T-helper 17 cell (primary cell): ENCODE measurements around the gene FCSK. TPM values are rescaled to one million over a fixed set of nuclear protein-coding genes. Genes with fewer than 3 reads are reported as not detected.
A peak's percentile ranks its signal among the peaks of the same experiment; 100 is the strongest.
"Not testable (repeated sequence)": the region's sequence is repeated elsewhere in the genome, so short reads cannot be mapped to it uniquely, and the experiment has no call there.

ENCODE experiments used
- ATAC-seq: fragments of 150-1000 bp; cut with Tn5 transposase; 2 replicates; pipeline ENCODE4 v1.10.0; 2021; ENCODE audit warnings: mild to moderate bottlenecking, moderate library complexity
- DNase-seq, 3 donors: peaks; one replicate each; pipeline versions ENCODE4 v3.0.0 to v3.0.0-alpha.2; 2020 to 2021
- H3K9me3 ChIP-seq: one replicate; pipeline ENCODE4 v1.7.0; 2013; ENCODE audit warnings: low read length, mild to moderate bottlenecking; ENCODE audit not compliant: control insufficient read depth, poor library complexity, severe bottlenecking
- H3K27ac Mint-ChIP-seq: one replicate; pipeline ENCODE4 v1.8.0; 2022; ENCODE audit warnings: mild to moderate bottlenecking, moderate library complexity, mixed read lengths
- H3K27me3 Mint-ChIP-seq: one replicate; pipeline ENCODE4 v1.8.0; 2022; ENCODE audit warnings: mixed read lengths
- H3K36me3 Mint-ChIP-seq: one replicate; pipeline ENCODE4 v1.8.0; 2022; ENCODE audit warnings: low read depth, mixed read lengths
- H3K4me1 Mint-ChIP-seq: one replicate; pipeline ENCODE4 v1.8.0; 2022; ENCODE audit warnings: mild to moderate bottlenecking, mixed read lengths
- H3K4me3 Mint-ChIP-seq: one replicate; pipeline ENCODE4 v1.8.0; 2022; ENCODE audit warnings: mild to moderate bottlenecking, moderate library complexity, mixed read lengths
- total RNA-seq, 4 donors: library from RNA in 2 of 4; stranded (reverse) in 2 of 4; gene quantifications; one replicate each; pipeline ENCODE4 v1.2.3 and lab custom pipeline; 2022 to 2026

FCSK gene
- total RNA-seq, 2 donors from 2014 or later = 27.1 to 27.7 TPM

- DNase-seq (no peak), ATAC-seq (no peak)
- Mint-ChIP-seq H3K27ac (peak overlapping the region; percentile 94), H3K27me3 (no peaks in the 10 kb centered on the region), H3K4me1 (peaks cover 32% of the 10 kb centered on the region), H3K4me3 (peak overlapping the region; percentile 99), H3K36me3 (peaks cover 5% of the 10 kb centered on the region)
- no peaks in the 10 kb centered on the region for H3K9me3 ChIP-seq
Observed at GRCh38 chr16:70437582-70438557, 16.5 kb upstream of the FCSK start.

DNA sequence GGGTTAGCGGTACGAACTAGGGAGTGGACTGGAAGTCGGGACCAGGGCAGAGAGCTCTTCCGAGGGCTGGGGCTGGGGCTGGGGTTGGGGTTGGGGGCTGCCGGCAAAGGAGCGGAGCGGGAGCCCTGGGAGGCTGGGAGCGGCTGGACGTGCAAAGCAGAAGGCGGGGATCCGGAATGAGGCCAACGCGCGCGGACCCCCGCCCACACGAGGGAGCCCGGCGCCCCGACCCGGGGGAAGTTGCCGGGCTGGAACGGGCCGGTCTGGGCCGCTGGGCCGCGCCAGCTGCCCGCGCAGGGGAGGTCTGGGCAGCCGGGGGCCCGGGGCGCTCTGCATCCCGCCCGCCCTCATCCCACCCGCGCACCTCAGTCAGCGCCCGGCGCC, 15.8 kb upstream of the FCSK start:
- DNase-seq (no peak), ATAC-seq (no peak)
- H3K4me1 Mint-ChIP-seq = peaks cover 26% of the 10 kb centered on the region
- H3K9me3 ChIP-seq = no peaks in the 10 kb centered on the region
- no peaks in the 10 kb centered on the region for H3K27me3 Mint-ChIP-seq
- peak overlapping the region; percentile 94 for H3K27ac Mint-ChIP-seq
- peaks cover 5% of the 10 kb centered on the region for H3K36me3 Mint-ChIP-seq
- H3K4me3 Mint-ChIP-seq = peak overlapping the region; percentile 99

DNA sequence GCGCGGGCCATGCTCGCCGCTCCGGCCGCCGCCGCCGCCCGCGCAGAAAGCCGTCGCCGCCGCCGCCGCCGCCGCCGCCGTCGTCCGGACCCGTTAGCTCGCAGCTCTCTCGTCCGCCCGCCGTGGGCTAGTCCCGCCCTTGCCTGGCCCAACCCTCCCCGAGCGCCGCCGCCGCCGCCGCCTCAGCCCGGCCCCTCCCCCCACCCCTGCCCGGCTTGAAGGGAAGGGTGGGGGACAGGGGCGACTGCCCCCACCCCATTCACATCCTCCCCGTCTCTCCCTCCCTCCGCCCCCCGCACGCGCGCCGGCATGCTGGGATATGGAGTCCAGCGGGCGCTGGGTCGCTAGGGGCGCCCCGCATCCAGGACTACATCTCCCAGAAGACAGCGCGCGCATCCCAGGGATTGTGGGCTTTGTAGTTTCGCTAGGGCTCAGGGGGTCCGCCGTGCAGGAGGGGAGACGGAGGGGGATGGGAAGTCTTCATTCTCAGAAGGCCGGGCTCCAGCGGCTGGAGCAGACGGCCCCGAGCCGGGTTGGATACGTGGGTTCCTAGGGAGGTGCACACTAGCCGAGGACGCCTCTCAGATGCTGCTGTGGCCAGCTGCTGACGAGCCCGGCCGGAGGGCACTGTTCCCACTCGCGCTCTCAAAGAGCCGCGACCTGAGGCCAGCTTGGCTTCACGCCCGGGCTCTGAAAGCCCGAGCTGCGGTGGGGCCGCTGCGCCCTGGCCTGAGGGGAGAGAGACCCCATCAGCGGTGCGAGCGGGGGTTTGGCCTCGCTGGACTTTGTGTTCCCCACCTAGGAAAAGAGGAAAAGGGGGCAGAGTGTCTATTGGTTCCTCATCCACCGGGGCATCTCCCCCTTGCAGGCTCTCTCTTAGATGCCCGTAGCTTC, 15.2 kb upstream of the FCSK start, which contains the start of gene ST3GAL2:
Gene ST3GAL2, minus strand, starts transcription at position 132 of the 894 bp plus-strand sequence. CDS start 40,570 bp downstream, outside the sequence.
- ATAC-seq (peak; percentile 98), DNase-seq (peak; percentile 88 to 92 (median 91))
- peaks cover 5% of the 10 kb centered on the region for H3K36me3 Mint-ChIP-seq
- H3K4me3 Mint-ChIP-seq = peak within 1 kb of the TSS; percentile 99
- H3K4me1 Mint-ChIP-seq = peaks cover 22% of the 10 kb centered on the region
- no peaks in the 10 kb centered on the region for H3K9me3 ChIP-seq
- H3K27ac Mint-ChIP-seq = peak within 1 kb of the TSS; percentile 94
- no peaks in the 10 kb centered on the region for H3K27me3 Mint-ChIP-seq

- no peak overlapping the region for H3K27ac Mint-ChIP-seq
Observed at GRCh38 chr16:70440009-70440692, 14.2 kb upstream of the FCSK start.

GRCh38 chr16:70441406-70441990, 12.9 kb upstream of the FCSK start:
- DNase-seq = no peak
- H3K4me3 Mint-ChIP-seq = no peak overlapping the region
- peaks cover 20% of the 10 kb centered on the region for H3K4me1 Mint-ChIP-seq
- H3K27me3 Mint-ChIP-seq = no peaks in the 10 kb centered on the region
- no peaks in the 10 kb centered on the region for H3K9me3 ChIP-seq
- H3K36me3 Mint-ChIP-seq = peaks cover 5% of the 10 kb centered on the region
- ATAC-seq = no peak
- no peak overlapping the region for H3K27ac Mint-ChIP-seq

More at GRCh38 chr16:70440009-70440692, 14.2 kb upstream of the FCSK start:
- H3K27me3 Mint-ChIP-seq = no peaks in the 10 kb centered on the region
- DNase-seq = no peak
- H3K36me3 Mint-ChIP-seq = peaks cover 5% of the 10 kb centered on the region
- H3K4me1 Mint-ChIP-seq = peaks cover 22% of the 10 kb centered on the region
- peak overlapping the region; percentile 92 for H3K4me3 Mint-ChIP-seq
- no peaks in the 10 kb centered on the region for H3K9me3 ChIP-seq
- no peak for ATAC-seq

- H3K9me3 ChIP-seq = no peaks in the 10 kb centered on the region
- no peak for ATAC-seq
- DNase-seq = no peak
- Mint-ChIP-seq H3K27me3 (no peaks in the 10 kb centered on the region), H3K27ac (no peak overlapping the region), H3K36me3 (peaks cover 5% of the 10 kb centered on the region), H3K4me1 (peaks cover 14% of the 10 kb centered on the region), H3K4me3 (no peak overlapping the region)
Observed at GRCh38 chr16:70442344-70442743, 12.1 kb upstream of the FCSK start.

DNA sequence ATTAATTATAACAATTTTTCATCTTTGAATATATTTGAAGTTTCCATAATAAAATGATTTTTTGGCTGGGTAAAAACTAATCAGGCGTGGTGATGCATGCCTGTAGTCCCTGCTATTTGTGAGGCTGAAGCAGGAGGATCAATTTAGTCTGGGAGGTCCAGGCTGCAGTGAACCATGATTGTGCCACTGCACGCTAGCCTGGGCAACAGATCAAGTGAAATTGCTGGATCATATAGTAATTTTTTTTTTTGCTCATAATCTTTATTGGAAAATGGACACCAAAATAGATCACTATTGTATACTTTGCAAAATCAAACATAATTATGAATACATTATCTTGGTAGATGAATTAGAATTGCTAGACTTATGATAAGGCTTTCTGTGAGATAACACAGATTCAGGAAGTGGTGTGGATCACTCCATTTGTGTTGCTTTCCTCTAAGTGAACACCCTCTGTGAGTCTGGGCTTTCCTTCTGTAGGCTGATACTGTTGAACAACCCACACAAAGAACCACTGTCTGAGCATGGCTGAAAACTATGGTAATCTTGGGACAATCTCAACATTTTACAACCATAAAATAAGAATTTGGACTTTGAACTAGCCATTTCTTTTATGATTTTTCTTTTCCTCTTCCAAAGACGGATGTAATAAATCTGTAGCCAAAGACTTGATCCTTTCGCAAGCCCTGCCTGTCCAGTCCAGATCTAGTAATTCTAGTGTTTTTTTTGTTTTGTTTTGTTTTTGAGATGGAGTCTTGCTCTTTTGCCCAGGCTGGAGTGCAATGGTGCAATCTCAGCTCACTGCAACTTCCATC, 9.9 kb upstream of the FCSK start:
- no peaks in the 10 kb centered on the region for H3K9me3 ChIP-seq
- DNase-seq (no peak), ATAC-seq (no peak)
- H3K27me3 Mint-ChIP-seq = no peaks in the 10 kb centered on the region
- no peak overlapping the region for H3K27ac Mint-ChIP-seq
- no peak overlapping the region for H3K4me3 Mint-ChIP-seq
- H3K4me1 Mint-ChIP-seq = no peaks in the 10 kb centered on the region
- no peaks in the 10 kb centered on the region for H3K36me3 Mint-ChIP-seq

DNA sequence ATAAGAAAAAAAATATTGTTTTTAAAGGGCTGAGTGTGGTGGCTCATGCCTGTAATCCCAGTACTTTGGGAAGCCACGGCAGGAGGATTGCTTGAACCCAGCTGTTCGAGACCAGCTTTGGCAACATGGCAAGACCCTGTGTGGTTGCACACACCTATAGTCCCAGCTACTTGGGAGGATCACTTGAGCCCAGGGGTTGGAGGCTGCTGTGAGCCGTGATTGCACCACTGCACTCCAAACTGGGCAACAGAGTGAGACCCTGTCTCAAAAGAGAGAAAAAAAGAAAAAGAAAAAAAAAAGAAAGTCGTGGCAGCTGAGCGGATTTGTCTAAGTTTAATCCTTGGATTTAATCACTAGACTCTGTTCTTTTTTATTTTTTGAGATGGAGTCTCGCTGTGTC, 6.3 kb upstream of the FCSK start:
- no peaks in the 10 kb centered on the region for H3K36me3 Mint-ChIP-seq
- H3K4me3 Mint-ChIP-seq = no peak overlapping the region
- peaks cover 4% of the 10 kb centered on the region for H3K4me1 Mint-ChIP-seq
- H3K9me3 ChIP-seq = no peaks in the 10 kb centered on the region
- no peak overlapping the region for H3K27ac Mint-ChIP-seq
- no peaks in the 10 kb centered on the region for H3K27me3 Mint-ChIP-seq
- ATAC-seq (no peak), DNase-seq (no peak)

- not testable (repeated sequence) for H3K36me3 Mint-ChIP-seq, DNase-seq, ATAC-seq, H3K4me3 Mint-ChIP-seq, H3K27ac Mint-ChIP-seq, H3K27me3 Mint-ChIP-seq, H3K9me3 ChIP-seq
- peaks cover 11% of the 10 kb centered on the region for H3K4me1 Mint-ChIP-seq
Observed at GRCh38 chr16:70450142-70451003, 4.0 kb upstream of the FCSK start.

- H3K27me3 Mint-ChIP-seq, H3K9me3 ChIP-seq, H3K27ac Mint-ChIP-seq, H3K4me3 Mint-ChIP-seq, ATAC-seq, DNase-seq, H3K36me3 Mint-ChIP-seq: not testable (repeated sequence)
- peaks cover 13% of the 10 kb centered on the region for H3K4me1 Mint-ChIP-seq
Observed at GRCh38 chr16:70451004-70451340, 3.4 kb upstream of the FCSK start.

- H3K27ac Mint-ChIP-seq = peak overlapping the region; percentile 92
- ATAC-seq (no peak), DNase-seq (no peak)
- H3K9me3 ChIP-seq = no peaks in the 10 kb centered on the region
- no peaks in the 10 kb centered on the region for H3K36me3 Mint-ChIP-seq
- no peaks in the 10 kb centered on the region for H3K27me3 Mint-ChIP-seq
- H3K4me1 Mint-ChIP-seq = peaks cover 18% of the 10 kb centered on the region
- peak overlapping the region; percentile 94 for H3K4me3 Mint-ChIP-seq
Observed at GRCh38 chr16:70453117-70453891, 1.1 kb upstream of the FCSK start.
